Activated CD8-positive, alpha-beta T cell treated with anti-CD3 and anti-CD28 coated beads for 36 hours (primary cell): ENCODE results near the gene MIGA1. TPM values are rescaled to one million over a fixed set of nuclear protein-coding genes. Genes with fewer than 3 reads are reported as not detected.

Source experiments
- ATAC-seq: fragments of 200-7000 bp; cut with Tn5 transposase; one replicate; pipeline ENCODE4 v1.10.0; 2021; ENCODE audit warnings: mild to moderate bottlenecking, moderate library complexity
- CTCF ChIA-PET: fragments of 350-600 bp; sonication (Branson Sonifier 250); formaldehyde crosslinking; loops from one replicate; lab custom pipeline; 2021; ENCODE audit warnings: antibody characterized with exemption; lab: Charles Lee
- POLR2A ChIA-PET: fragments of 350-600 bp; sonication (Branson Sonifier 250); formaldehyde crosslinking; loops from one replicate; lab custom pipeline; 2021; ENCODE audit warnings: antibody characterized with exemption; lab: Charles Lee
- DNase-seq: peaks from one replicate; pipeline ENCODE4 v3.0.0-alpha.2; 2020
- H3K27ac Mint-ChIP-seq: one replicate; pipeline ENCODE4 v1.8.0; 2021; ENCODE audit warnings: mild to moderate bottlenecking, mixed read lengths
- H3K27me3 Mint-ChIP-seq: one replicate; pipeline ENCODE4 v1.8.0; 2021; ENCODE audit warnings: mixed read lengths
- H3K36me3 Mint-ChIP-seq: one replicate; pipeline ENCODE4 v1.8.0; 2021; ENCODE audit warnings: low read depth, mixed read lengths
- H3K4me1 Mint-ChIP-seq: one replicate; pipeline ENCODE4 v1.8.0; 2021; ENCODE audit warnings: low read depth, mixed read lengths
- H3K4me3 Mint-ChIP-seq: one replicate; pipeline ENCODE4 v1.8.0; 2021; ENCODE audit warnings: mild to moderate bottlenecking, moderate library complexity, mixed read lengths
- H3K9me3 Mint-ChIP-seq: one replicate; pipeline ENCODE4 v1.8.0; 2021; ENCODE audit warnings: mixed read lengths
- CTCF ChIP-seq: fragments of 200-600 bp; IDR thresholded peaks from one replicate; pipeline ENCODE4 v1.8.0; 2022; ENCODE audit warnings: antibody characterized with exemption, mild to moderate bottlenecking
- intact Hi-C: fragments of 100-400 bp; cut with micrococcal nuclease; formaldehyde crosslinking; loops from one replicate; pipeline ENCODE4 v1.10.0; 2022
- total RNA-seq, 2 experiments: library from RNA; stranded (reverse); gene quantifications; one replicate each; pipeline ENCODE4 v1.2.3, GENCODE V29; 2021

MIGA1 gene
- total RNA-seq, 2 experiments from 2014 or later: 8.5 to 9.7 TPM

DNA sequence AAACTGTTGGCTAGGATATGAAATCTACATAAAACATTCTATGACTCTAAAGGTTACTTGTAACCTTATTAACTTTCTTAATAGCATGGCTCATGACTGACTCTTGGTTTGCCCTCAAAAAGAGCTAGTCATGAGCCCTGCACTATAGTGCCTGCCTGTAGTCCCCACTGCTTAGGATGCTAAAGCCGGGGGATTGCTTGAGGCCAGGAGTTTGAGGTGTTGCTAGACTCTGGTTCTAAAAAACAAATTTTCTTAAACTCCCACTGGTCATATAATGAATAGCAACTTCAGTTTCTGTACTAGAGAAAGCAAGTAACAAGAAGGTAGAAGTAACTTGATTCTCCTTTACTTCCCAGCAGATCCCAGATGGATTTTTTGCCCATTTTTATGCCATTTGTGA is 93.2 kb downstream of the MIGA1 start:
- CTCF ChIA-PET: no interaction called here
- no peak for TF ChIP-seq CTCF
- intact Hi-C loops: no loop called here
- Mint-ChIP-seq H3K4me3 (no peak overlapping the region), H3K9me3 (no peaks in the 10 kb centered on the region), H3K27me3 (no peaks in the 10 kb centered on the region), H3K36me3 (peaks cover 12% of the 10 kb centered on the region), H3K27ac (no peak overlapping the region), H3K4me1 (no peaks in the 10 kb centered on the region)
- ATAC-seq (no peak), DNase-seq (no peak)
- POLR2A ChIA-PET: interaction anchor here (0.7 kb wide), 1 partner anchor 11 kb away, joined by 3 read pairs; no protein-coding TSS in a partner anchor

DNA sequence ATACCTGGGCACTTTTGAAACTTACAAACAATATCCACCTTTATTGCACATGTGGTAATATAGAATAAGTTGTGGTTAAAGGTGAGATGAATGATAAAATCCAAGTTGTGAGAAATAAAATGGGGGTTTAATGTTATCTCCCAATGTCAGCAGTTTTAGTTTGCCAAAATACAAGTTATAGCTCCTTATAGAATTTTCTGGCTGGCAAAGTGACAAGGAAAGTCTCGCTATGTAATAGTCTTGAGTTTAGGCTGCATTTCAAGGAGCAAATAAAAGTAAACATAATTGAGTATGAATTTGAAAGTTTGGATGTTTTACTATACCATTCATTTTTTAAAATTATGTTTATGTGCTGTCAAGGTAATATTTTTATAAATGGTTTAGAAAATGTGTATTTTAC is 94.0 kb downstream of the MIGA1 start:
- ATAC-seq: no peak
- ChIA-PET CTCF (no interaction called here), POLR2A (no interaction called here)
- no peaks in the 10 kb centered on the region for H3K27me3 Mint-ChIP-seq
- H3K4me3 Mint-ChIP-seq: no peak overlapping the region
- H3K27ac Mint-ChIP-seq: no peak overlapping the region
- H3K36me3 Mint-ChIP-seq: peaks cover 9% of the 10 kb centered on the region
- H3K9me3 Mint-ChIP-seq: no peaks in the 10 kb centered on the region
- intact Hi-C loops: no loop called here
- no peak for TF ChIP-seq CTCF
- DNase-seq: no peak
- H3K4me1 Mint-ChIP-seq: no peaks in the 10 kb centered on the region

DNA sequence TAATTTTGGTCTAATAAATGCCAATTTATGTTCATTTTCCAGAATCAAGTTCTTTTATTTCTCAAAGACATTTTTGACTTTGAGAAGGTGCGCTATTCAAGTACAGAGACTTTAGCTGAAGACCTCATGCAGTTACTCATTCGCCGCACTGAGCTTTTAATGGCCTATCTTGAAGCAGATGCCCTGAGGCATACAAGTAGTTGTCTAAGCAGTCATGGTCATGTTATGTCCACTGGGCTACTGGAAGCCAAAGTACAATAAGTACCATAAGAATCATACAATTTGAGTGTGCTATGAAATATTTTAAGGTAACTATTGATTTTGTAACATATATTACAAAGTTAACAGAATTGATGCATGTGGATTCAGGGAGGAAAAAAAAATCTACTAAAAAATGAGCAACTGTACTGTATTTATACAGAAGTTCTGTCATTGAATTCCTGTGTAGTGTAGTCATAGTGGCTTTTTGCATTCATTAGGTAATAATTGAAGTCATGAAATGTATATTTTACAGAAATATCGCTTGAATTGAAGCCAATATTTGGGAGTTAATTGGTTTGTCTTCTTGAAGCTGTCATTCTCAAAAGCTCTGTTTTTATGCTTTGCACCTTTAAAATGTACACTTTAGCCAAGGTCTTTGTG is 95.5 kb downstream of the MIGA1 start:
- no peaks in the 10 kb centered on the region for H3K4me1 Mint-ChIP-seq
- H3K9me3 Mint-ChIP-seq: no peaks in the 10 kb centered on the region
- DNase-seq: no peak
- H3K27me3 Mint-ChIP-seq: no peaks in the 10 kb centered on the region
- no peak overlapping the region for H3K27ac Mint-ChIP-seq
- peaks cover 5% of the 10 kb centered on the region for H3K36me3 Mint-ChIP-seq
- intact Hi-C loops: no loop called here
- ChIA-PET CTCF (no interaction called here), POLR2A (no interaction called here)
- no peak overlapping the region for H3K4me3 Mint-ChIP-seq
- TF ChIP-seq CTCF: no peak
- ATAC-seq: no peak

GRCh38 chr1:77876884-77877283 is 97.4 kb downstream of the MIGA1 start:
- no peaks in the 10 kb centered on the region for H3K27me3 Mint-ChIP-seq
- no peak for TF ChIP-seq CTCF
- intact Hi-C loops: no loop called here
- peaks cover 2% of the 10 kb centered on the region for H3K4me1 Mint-ChIP-seq
- ATAC-seq: no peak
- DNase-seq: no peak
- H3K36me3 Mint-ChIP-seq: peaks cover 5% of the 10 kb centered on the region
- H3K4me3 Mint-ChIP-seq: no peak overlapping the region
- ChIA-PET POLR2A (no interaction called here), CTCF (no interaction called here)
- H3K9me3 Mint-ChIP-seq: no peaks in the 10 kb centered on the region
- H3K27ac Mint-ChIP-seq: no peak overlapping the region

GRCh38 chr1:77881061-77881460 is 101.6 kb downstream of the MIGA1 start:
- Mint-ChIP-seq H3K9me3 (no peaks in the 10 kb centered on the region), H3K27ac (no peak overlapping the region), H3K36me3 (no peaks in the 10 kb centered on the region), H3K27me3 (peaks cover 3% of the 10 kb centered on the region), H3K4me1 (peaks cover 2% of the 10 kb centered on the region), H3K4me3 (no peak overlapping the region)
- intact Hi-C loops: no loop called here
- ATAC-seq (no peak), DNase-seq (no peak)
- no peak for TF ChIP-seq CTCF
- ChIA-PET CTCF (no interaction called here), POLR2A (no interaction called here)
